ENCODE measurements around the gene FAM124A. TPM values are rescaled to one million over a fixed set of nuclear protein-coding genes. Genes with fewer than 3 reads are reported as not detected.

Gene FAM124A, protein sequence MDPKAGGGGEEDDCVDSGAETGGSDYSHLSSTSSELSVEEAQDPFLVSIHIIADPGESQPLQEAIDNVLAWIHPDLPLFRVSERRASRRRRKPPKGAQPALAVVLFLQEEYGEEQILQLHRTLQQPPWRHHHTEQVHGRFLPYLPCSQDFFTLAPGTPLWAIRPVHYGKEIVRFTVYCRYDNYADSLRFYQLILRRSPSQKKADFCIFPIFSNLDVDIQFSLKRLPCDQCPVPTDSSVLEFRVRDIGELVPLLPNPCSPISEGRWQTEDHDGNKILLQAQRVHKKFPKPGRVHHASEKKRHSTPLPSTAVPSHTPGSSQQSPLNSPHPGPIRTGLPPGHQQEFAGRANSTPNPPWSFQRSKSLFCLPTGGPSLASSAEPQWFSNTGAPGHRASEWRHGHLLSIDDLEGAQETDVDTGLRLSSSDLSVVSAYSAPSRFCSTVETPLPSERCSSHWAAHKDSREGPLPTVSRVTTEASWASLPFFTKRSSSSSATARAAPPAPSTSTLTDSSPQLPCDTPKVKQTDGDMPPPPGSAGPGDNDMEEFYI
- not detected in 2 replicates for total RNA-seq (2021)
- percentile 3 among the genes with signal in this experiment for Bru-seq, nascent RNA
- BruChase-seq, experiment 1, labeled RNA remaining after a 2-hour chase, result not detected
- BruChase-seq, experiment 2, labeled RNA remaining after a 6-hour chase, result not detected
- long read RNA-seq, result 0 reads

DNA sequence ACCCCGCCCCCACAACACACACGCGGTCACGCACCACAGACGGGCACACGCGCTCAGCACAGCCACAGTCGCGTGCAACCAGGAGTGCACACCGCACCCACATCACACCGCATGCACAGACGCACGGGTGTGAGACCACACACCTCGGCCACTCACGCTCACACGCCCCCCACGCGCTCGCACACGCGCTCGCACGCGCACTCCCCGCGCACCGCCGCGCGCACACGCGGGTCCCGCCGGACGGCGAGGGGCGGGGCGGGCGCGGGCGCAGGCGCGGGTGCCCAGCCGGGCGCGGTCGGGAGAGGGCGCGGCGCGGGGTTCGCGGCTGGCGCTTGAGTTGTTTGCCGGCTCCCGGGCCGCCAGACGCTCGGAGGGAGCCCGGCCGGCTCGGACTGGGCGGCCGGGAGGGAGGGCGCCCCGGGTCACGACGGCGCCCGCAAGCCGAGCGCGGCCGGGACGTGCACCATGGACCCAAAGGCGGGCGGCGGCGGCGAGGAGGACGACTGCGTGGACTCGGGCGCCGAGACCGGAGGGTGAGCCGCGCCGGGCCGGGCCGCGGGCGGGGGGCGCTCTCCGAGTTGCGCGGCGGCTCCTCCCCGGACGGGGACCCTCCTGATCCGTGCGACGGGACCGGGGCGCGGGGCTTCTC lies at the start of gene FAM124A:
Gene FAM124A, plus strand, starts transcription at position 362 of the 649 bp plus-strand sequence. Its CDS starts 104 bp downstream, at position 466.
- Histone ChIP-seq H3K27ac (no peak within 1 kb of the TSS), H3F3A (ENCODE audit: insufficient read depth, low read depth) (no peaks in the 10 kb centered on the region), H3K4me2 (no peak within 1 kb of the TSS), H3K9me2 (ENCODE audit: insufficient read depth) (no peaks in the 10 kb centered on the region), H3K9me3 (ENCODE audit: insufficient read depth, low read depth) (no peaks in the 10 kb centered on the region), H4K20me1 (ENCODE audit: insufficient read depth) (no peaks in the 10 kb centered on the region), H3K79me2 (ENCODE audit: low read depth) (no peaks in the 10 kb centered on the region), H2AFZ (no peak within 1 kb of the TSS), H3K27me3 (ENCODE audit: insufficient read depth, low read depth) (peaks cover 59% of the 10 kb centered on the region), H3K4me1 (replicated peaks; ENCODE audit: insufficient read depth) (no peaks in the 10 kb centered on the region), H3K4me3 (no peak within 1 kb of the TSS), H3K36me3 (ENCODE audit: low read depth) (no peaks in the 10 kb centered on the region)
- POLR2A ChIA-PET (ENCODE audit: unreplicated experiment), result no interaction called here
- DNase-seq, result peak in 1 of 2 experiments; percentile 12
- TF ChIP-seq EZH2 (IDR thresholded peaks at IDR 0.05; ENCODE audit: low read depth), result no peak
- TF ChIP-seq CTCF (conservative IDR thresholded peaks at IDR 0.05), result no peak
- intact Hi-C loops (cut with micrococcal nuclease; ENCODE audit: unreplicated experiment), result no loop called here
- no TSS peak for BruUV-seq (replicated peaks)
- CTCF ChIA-PET, result no interaction called here

DNA sequence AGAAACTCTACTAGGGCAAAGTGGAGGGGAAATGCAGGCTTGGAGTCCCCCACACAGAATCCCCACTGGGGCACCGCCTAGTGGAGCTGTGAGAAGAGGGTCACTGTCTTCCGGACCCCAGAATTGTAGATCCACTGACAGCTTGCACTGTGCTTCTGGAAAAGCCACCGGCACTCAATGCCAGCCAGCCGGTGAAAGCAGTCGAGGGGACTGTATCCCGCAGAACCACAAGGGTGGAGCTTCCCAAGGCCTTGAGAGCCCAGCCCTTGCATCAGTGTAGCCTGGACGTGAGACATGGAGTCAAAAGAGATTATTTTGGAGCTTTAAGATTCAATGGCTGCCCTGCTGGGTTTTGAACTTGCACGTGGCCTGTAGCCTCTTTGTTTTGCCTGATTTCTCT lies 47.2 kb upstream of the FAM124A start:
- Histone ChIP-seq H3K4me2 (no peak overlapping the region), H4K20me1 (ENCODE audit: insufficient read depth) (no peaks in the 10 kb centered on the region), H2AFZ (no peak overlapping the region), H3K9me3 (ENCODE audit: insufficient read depth, low read depth) (no peaks in the 10 kb centered on the region), H3K27me3 (ENCODE audit: insufficient read depth, low read depth) (peaks cover 34% of the 10 kb centered on the region), H3F3A (ENCODE audit: insufficient read depth, low read depth) (no peaks in the 10 kb centered on the region), H3K27ac (no peak overlapping the region), H3K4me3 (no peak overlapping the region), H3K36me3 (ENCODE audit: low read depth) (no peaks in the 10 kb centered on the region), H3K79me2 (ENCODE audit: low read depth) (no peaks in the 10 kb centered on the region), H3K4me1 (replicated peaks; ENCODE audit: insufficient read depth) (no peaks in the 10 kb centered on the region), H3K9me2 (ENCODE audit: insufficient read depth) (no peaks in the 10 kb centered on the region)
- TF ChIP-seq CTCF (conservative IDR thresholded peaks at IDR 0.05) (no peak), EZH2 (IDR thresholded peaks at IDR 0.05; ENCODE audit: low read depth) (no peak)
- no peak for DNase-seq
- POLR2A ChIA-PET (ENCODE audit: unreplicated experiment), result no interaction called here
- intact Hi-C loops (cut with micrococcal nuclease; ENCODE audit: unreplicated experiment), result no loop called here
- CTCF ChIA-PET, result no interaction called here
- BruUV-seq (replicated peaks), result no TSS peak

GRCh38 chr13:51175639-51176038 lies 46.6 kb upstream of the FAM124A start:
- BruUV-seq (replicated peaks), result no TSS peak
- no peak overlapping the region for H2AFZ ChIP-seq
- no peak overlapping the region for H3K27ac ChIP-seq
- H3F3A ChIP-seq (ENCODE audit: insufficient read depth, low read depth), result no peaks in the 10 kb centered on the region
- H4K20me1 ChIP-seq (ENCODE audit: insufficient read depth), result no peaks in the 10 kb centered on the region
- no peak for TF ChIP-seq CTCF (conservative IDR thresholded peaks at IDR 0.05)
- TF ChIP-seq EZH2 (IDR thresholded peaks at IDR 0.05; ENCODE audit: low read depth), result no peak
- no peak for DNase-seq
- no peak overlapping the region for H3K4me2 ChIP-seq
- intact Hi-C loops (cut with micrococcal nuclease; ENCODE audit: unreplicated experiment), result no loop called here
- H3K4me1 ChIP-seq (replicated peaks; ENCODE audit: insufficient read depth), result no peaks in the 10 kb centered on the region
- H3K79me2 ChIP-seq (ENCODE audit: low read depth), result no peaks in the 10 kb centered on the region
- H3K27me3 ChIP-seq (ENCODE audit: insufficient read depth, low read depth), result peaks cover 39% of the 10 kb centered on the region
- no peaks in the 10 kb centered on the region for H3K9me2 ChIP-seq (ENCODE audit: insufficient read depth)
- no peaks in the 10 kb centered on the region for H3K9me3 ChIP-seq (ENCODE audit: insufficient read depth, low read depth)
- ChIA-PET POLR2A (ENCODE audit: unreplicated experiment) (no interaction called here), CTCF (no interaction called here)
- no peaks in the 10 kb centered on the region for H3K36me3 ChIP-seq (ENCODE audit: low read depth)
- H3K4me3 ChIP-seq, result no peak overlapping the region

Data from PC-9 (cell line).